Lung (tissue), 12 donors: ENCODE results near the gene PRXL2B. TPM values are rescaled to one million over a fixed set of nuclear protein-coding genes. Genes with fewer than 3 reads are reported as not detected.

Experiments
- ATAC-seq: fragments of 200-7000 bp; cut with Tn5 transposase; one replicate; pipeline ENCODE4 v1.9.1; 2020; ENCODE audit warnings: moderate number of reproducible peaks; ENCODE audit not compliant: insufficient read depth, low FRiP score
- DNase-seq, 3 donors: peaks; one replicate each; pipeline ENCODE4 v3.0.0-alpha.2; 2013 to 2017
- H3K27ac ChIP-seq, 2 donors: one replicate each; pipeline ENCODE4 v1.5.1; 2013; ENCODE audit warnings: mild to moderate bottlenecking in 2 of 2, moderate library complexity in 2 of 2, control low read depth in 1 of 2, inconsistent platforms in 1 of 2, low read depth in 1 of 2, low read length in 1 of 2
- H3K27me3 ChIP-seq, 3 donors: one replicate each; pipeline ENCODE4 v1.5.1; 2013; ENCODE audit warnings: low read length in 2 of 3; ENCODE audit not compliant: control insufficient read depth in 3 of 3, insufficient read depth in 3 of 3
- H3K36me3 ChIP-seq, 4 donors: one replicate each; pipeline ENCODE4 v1.5.1; 2013; ENCODE audit warnings: low read length in 4 of 4, mild to moderate bottlenecking in 1 of 4, moderate library complexity in 1 of 4; ENCODE audit not compliant: control insufficient read depth in 4 of 4, insufficient read depth in 4 of 4
- H3K4me1 ChIP-seq, 5 donors: one replicate each; pipeline ENCODE4 v1.5.1; 2013; ENCODE audit warnings: low read length in 5 of 5, mild to moderate bottlenecking in 2 of 5, moderate library complexity in 1 of 5; ENCODE audit not compliant: control insufficient read depth in 5 of 5, insufficient read depth in 5 of 5
- H3K4me3 ChIP-seq: one replicate; pipeline ENCODE4 v1.5.1; 2013; ENCODE audit warnings: mild to moderate bottlenecking, control low read depth, moderate library complexity
- H3K9ac ChIP-seq, 2 donors: one replicate each; pipeline ENCODE4 v1.5.1; 2013; ENCODE audit warnings: low read length in 2 of 2, control low read depth in 1 of 2; ENCODE audit not compliant: insufficient read depth in 1 of 2
- H3K9me3 ChIP-seq, 4 donors: one replicate each; pipeline ENCODE4 v1.5.1; 2013; ENCODE audit warnings: low read length in 3 of 4, mild to moderate bottlenecking in 1 of 4, moderate library complexity in 1 of 4; ENCODE audit not compliant: control insufficient read depth in 4 of 4, insufficient read depth in 3 of 4
- WGBS, 2 donors: extraction: QIAGEN DNeasy Blood & Tissue Kit; methylation state at CpG; one replicate each; pipeline ENCODE4 v1.1.7; 2013; 5-methylcytosine and 5-hydroxymethylcytosine counted together
- polyA plus RNA-seq, 2 donors: library from polyadenylated mRNA; stranded (reverse); fragments of 200-250 nt; gene quantifications; one replicate each; pipeline ENCODE4 v1.2.1, GENCODE V29; 2013
- total RNA-seq, 2 donors: library from RNA; depleted of rRNA in 1 of 2; stranded (reverse); fragments of >200 nt in 1 of 2; gene quantifications; one replicate each; pipeline ENCODE4 v1.2.1, GENCODE V29; 2014 to 2021
- TF ChIP-seq, protein P1 (sequence below): IDR thresholded peaks from 2 replicates; pipeline ENCODE4 v1.5.1; 2012; ENCODE audit warnings: mild to moderate bottlenecking; ENCODE audit errors: control extremely low read depth, extremely low read depth
- donor health status: control.
- donor health status: control.
- donor health status: Bipolar disorder and iron deficiency.
- donor health status: healthy.
- donor health status: DM: yes; HTN: yes; CAD: no.

The PRXL2B gene
- total and polyA plus RNA-seq, 4 donors = 17.8 to 39.8 (median 27.0) TPM

GRCh38 chr1:2556678-2557481, 29.7 kb upstream of the PRXL2B start:
- TF ChIP-seq, protein P1, sequence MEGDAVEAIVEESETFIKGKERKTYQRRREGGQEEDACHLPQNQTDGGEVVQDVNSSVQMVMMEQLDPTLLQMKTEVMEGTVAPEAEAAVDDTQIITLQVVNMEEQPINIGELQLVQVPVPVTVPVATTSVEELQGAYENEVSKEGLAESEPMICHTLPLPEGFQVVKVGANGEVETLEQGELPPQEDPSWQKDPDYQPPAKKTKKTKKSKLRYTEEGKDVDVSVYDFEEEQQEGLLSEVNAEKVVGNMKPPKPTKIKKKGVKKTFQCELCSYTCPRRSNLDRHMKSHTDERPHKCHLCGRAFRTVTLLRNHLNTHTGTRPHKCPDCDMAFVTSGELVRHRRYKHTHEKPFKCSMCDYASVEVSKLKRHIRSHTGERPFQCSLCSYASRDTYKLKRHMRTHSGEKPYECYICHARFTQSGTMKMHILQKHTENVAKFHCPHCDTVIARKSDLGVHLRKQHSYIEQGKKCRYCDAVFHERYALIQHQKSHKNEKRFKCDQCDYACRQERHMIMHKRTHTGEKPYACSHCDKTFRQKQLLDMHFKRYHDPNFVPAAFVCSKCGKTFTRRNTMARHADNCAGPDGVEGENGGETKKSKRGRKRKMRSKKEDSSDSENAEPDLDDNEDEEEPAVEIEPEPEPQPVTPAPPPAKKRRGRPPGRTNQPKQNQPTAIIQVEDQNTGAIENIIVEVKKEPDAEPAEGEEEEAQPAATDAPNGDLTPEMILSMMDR = no peak
- peak; percentile 9 for ATAC-seq
- H3K4me1 ChIP-seq = peaks cover 0 to 32% (median 16%) of the 10 kb centered on the region in 5 donors

DNA sequence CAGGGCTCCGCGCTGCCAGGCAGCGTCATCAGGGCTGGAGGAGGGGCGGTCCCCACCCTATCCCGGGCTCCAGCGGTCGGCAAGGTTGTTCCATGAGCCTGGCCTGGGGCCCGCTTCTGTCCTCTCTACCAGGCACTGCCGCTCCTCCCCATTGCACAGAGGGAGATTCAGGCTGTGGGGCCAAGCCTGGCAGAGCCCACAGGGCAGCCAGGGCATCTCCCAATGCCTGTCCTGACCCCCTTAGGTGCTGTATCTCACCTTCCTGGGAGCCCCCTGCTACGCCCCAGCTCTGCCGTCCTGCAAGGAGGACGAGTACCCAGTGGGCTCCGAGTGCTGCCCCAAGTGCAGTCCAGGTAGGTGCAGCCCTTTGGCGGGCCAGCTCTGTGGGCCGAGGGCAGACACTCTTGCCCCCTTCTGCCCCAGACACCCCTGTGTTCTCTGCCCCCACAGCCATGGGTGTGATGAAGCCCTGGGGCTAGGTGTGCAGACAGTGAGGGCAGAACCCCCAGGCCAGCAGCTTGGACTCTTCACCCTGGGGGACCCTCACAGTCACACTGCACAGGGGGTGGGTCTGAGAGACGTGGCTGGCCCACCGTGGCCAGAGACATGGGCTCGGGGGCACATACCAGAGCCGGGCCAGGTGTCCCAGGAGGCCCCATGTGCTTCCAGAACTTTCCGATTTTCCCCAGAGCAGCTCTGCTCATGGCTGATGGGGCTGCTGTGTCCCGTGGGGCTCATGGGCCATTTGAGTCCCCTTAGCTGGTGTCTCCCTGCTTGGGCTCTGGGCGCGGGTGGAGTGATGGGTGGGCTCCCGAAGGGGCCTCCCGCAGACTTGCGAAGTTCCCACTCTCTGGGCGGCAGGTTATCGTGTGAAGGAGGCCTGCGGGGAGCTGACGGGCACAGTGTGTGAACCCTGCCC, 28.8 kb upstream of the PRXL2B start:
- Histone ChIP-seq H3K27ac (peak overlapping the region in 1 of 2 donors; percentile 95), H3K4me3 (peak overlapping the region; percentile 73), H3K36me3 (peaks cover 0 to 45% (median 0%) of the 10 kb centered on the region in 4 donors), H3K9me3 (no peaks in the 10 kb centered on the region), H3K9ac (no peak overlapping the region), H3K4me1 (peaks cover 0 to 32% (median 16%) of the 10 kb centered on the region in 5 donors), H3K27me3 (no peaks in the 10 kb centered on the region)
- TF ChIP-seq, protein P1 = no peak
- ATAC-seq (no peak), DNase-seq (peak in 1 of 3 donors; percentile 12)
- 77 to 83% methylated on average over 30 of the region's 30 CpGs for WGBS, 2 donors

More at GRCh38 chr1:2556678-2557481, 29.7 kb upstream of the PRXL2B start:
- 7 to 9% methylated on average over 24 of the region's 24 CpGs for WGBS, 2 donors
- DNase-seq = no peak
- Histone ChIP-seq H3K27ac (peak overlapping the region; percentile 58 to 95), H3K27me3 (no peaks in the 10 kb centered on the region), H3K9ac (peak overlapping the region; percentile 67 to 82), H3K36me3 (peaks cover 0 to 36% (median 0%) of the 10 kb centered on the region in 4 donors), H3K9me3 (no peaks in the 10 kb centered on the region), H3K4me3 (peak overlapping the region; percentile 73)

- no peak overlapping the region for H3K4me3 ChIP-seq
- DNase-seq = no peak
- no peaks in the 10 kb centered on the region for H3K27me3 ChIP-seq
- TF ChIP-seq, protein P1 = no peak
- no peak for ATAC-seq
- H3K36me3 ChIP-seq = peaks cover 0 to 51% (median 0%) of the 10 kb centered on the region in 4 donors
- H3K4me1 ChIP-seq = peaks cover 0 to 32% (median 16%) of the 10 kb centered on the region in 5 donors
- no peaks in the 10 kb centered on the region for H3K9me3 ChIP-seq
- no peak overlapping the region for H3K27ac ChIP-seq
- WGBS, 2 donors = 97 to 99% methylated on average over 12 of the region's 12 CpGs
- H3K9ac ChIP-seq = no peak overlapping the region
Observed at GRCh38 chr1:2558420-2558819, 28.2 kb upstream of the PRXL2B start.
